Cerebellar cortex (tissue), 1 donor: Measurements from ENCODE around the gene ITIH5.
A peak's percentile ranks its signal among the peaks of the same experiment; 100 is the strongest.
"Not testable (repeated sequence)": the region's sequence is repeated elsewhere in the genome, so short reads cannot be mapped to it uniquely, and the experiment has no call there.

Source experiments
- DNase-seq: peaks from one replicate; pipeline ENCODE4 v3.0.0-alpha.2; 2015; ENCODE audit warnings: low spot score

ITIH5 gene

DNA sequence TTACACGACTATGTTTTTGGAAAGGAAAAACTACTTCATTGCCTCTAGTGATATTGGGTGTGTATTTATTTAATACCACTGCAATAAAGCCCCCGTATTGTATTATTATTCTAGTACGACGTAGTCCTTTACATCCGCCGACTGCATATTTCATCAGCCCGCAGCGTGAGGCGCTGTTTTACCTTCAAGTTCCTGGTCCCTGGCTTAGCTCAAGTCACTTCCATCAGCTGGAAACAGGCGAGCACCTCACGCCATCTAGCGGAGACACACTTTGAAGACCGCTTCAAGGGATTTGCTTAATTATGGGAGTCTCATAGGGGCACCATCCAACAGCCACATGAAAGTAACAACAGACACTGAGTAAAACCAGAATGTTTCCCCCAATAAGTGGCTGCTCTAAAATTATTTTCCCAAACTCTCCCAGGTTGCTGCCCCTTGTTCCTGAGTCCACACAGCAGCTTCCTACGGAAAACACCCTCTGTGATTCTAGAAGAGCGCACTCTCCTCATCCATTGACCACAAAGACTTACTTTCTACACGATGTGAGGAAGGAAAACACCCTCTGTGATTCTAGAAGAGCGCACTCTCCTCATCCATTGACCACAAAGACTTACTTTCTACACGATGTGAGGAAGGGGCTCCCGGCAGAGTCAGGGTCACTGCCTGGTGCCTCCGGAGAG is 20.6 kb upstream of the ITIH5 start:
- DNase-seq, result peak; percentile 93

DNA sequence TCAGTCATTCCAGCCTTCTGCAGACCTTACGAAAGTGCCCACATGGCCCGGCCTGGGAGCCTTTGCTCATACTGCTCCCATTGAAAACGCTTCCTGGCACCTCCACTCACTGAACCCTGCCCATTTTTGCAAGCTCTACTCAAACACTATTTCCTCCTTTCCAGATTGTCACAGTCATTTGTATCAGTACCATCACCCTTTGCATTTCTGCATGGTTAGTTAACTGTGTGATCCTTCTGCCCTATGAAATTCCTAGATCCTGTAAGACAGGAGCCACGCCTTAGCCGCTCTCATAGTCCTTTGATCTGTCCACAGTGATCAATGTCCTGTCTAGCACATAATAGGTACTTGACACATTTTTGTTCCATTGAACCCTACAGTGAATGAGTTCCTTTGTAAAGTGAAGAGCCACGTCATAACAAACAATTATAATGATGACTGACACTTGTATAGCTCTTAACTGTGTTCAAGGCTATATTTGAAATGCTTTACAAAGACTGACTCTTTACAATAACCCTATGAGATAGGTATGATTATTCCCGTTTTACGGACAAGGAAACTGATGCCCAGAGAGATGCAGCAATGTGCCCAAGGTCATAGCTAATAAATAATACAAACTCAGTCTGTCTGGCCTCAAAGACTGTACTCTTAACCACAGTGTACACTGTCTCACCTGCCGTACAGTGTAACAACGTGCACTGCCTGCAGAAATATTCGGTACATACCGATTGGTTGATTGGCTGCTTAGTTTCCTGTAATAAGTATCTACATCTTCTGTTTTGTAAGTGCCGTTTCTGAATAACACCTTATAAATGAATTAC is 19.8 kb upstream of the ITIH5 start:
- DNase-seq, result no peak

DNA sequence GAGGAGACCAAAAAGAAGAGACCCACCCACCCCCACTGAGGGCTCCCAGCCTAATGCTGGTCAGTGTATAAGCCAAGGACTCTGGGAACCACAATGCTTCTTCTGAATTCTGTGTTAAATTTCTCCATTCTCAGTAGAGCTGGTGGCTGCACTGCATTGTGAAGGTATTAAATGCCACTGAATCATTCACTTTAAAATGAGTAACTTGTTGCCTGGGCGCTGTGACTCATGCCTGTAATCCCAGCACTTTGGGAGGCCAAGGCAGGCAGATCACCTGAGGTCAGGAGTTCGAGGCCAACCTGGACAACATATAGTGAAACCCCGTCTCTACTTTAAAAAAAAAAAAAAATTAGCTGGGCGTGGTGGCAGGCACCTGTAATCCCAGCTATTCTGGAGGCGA is 13.3 kb upstream of the ITIH5 start:
- DNase-seq, result not testable (repeated sequence)

DNA sequence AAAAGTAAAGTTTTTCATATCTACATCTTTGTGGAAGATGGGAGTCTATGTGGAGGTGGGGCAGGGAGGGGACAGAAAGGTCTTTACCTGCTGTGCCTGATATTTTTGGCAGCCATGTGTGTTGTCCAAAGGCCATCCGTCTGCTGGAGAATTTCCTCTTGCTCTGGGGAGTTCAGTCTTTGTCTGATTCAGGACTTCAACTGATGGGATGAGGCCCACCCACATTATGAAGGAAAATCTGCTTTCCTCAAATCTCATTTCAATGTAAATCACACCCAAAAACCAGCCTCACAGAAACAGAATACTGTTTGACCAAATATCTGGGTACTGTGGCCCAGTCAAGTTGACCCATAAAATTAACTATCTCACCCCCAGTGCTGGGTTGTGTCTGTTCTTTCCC is 12.5 kb upstream of the ITIH5 start:
- DNase-seq, result no peak

DNA sequence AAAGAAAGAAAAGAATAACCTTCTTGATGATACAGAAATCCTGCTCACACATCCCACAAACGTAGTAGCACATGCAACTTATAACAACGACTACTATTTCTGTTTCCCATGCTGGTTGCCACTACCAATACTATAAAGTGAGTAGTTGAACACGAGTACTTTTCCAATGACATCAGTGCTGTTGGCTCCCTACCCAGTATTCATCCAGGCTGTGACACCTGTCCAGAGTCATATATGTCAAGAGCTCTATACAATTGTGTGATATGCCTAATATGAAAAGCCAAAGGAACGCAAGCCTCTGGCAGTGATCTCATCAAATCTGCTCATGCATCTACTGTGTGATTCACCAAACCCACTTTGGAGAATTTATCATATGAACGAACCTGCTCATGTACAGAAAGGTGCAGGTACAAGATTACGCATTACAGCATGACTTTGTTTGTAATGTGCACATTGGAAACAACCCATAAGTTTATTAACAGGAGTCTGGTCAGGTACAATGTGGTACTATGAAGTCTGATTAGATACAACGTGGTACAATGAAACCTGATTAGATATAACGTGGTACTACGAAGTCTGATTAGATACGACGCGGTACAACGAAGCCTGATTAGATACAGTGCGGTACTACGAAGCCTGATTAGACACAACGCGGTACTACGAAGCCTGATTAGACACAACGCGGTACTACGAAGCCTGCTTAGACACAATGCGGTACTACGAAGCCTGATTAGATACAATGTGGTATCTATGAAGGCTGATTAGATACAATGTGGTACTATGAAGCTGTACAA is 5.8 kb upstream of the ITIH5 start:
- DNase-seq, result no peak

DNA sequence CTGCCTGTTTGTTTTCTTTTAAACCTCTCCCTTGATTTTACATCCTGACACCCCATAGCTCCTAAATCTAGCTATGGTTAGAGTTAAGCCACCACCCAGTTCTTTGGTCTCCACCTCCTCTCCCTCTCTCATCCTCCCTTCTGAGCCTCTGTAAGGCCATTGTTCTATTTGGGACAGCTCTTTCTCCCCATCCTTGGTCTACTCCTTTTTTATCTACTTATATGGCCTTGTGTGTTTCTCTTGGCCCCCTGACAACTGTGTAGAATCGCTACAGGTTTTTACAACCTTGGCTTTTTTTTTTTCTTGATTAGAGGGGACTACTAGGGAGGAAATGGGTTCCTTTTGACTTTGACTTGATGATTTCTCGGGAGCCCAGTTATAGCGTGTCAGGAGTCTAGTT is 3.4 kb upstream of the ITIH5 start:
- DNase-seq, result no peak

DNA sequence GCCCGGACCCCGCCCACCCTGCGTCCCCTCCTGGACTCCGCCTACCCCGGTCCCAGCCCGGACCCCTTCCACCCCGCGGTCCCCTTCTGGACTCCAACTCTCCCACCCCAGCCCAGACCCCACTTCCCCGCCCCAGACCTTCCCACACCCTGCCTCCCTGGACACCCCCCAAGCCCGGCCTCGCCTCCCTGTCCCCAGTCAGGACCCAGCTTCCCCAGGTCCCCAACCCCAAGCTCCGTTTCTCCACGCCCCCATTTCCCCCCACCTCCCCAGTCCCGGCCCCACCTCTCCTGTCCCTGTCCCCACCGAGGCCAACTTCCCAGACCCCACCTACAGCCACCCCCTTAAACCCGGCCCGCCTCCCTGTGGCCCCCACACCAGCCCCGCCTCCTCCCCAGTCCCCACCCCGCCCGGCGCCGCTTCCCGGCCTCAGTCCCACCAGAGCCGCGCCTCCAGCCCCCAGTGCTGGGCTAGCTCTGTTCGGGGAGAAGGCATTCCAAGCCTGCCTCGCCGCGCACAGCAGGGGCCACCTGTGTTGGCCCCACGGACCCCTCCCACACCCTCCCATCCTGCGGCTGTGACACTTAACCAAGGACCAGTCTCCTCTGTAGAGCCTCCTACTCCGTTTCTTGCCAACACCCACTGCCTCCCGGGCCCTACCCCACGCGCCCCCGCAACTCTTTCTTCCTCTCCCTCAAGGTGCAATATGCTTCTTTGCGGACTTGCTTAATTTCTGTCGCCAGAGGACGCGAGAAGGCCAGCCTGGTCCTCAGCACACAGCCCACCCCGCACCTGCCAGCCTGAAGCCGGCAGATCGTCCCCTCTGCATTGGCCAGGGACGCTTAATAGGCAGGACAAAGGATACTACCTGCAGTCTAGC is 736 bp upstream of the ITIH5 start:
- DNase-seq, result no peak

DNA sequence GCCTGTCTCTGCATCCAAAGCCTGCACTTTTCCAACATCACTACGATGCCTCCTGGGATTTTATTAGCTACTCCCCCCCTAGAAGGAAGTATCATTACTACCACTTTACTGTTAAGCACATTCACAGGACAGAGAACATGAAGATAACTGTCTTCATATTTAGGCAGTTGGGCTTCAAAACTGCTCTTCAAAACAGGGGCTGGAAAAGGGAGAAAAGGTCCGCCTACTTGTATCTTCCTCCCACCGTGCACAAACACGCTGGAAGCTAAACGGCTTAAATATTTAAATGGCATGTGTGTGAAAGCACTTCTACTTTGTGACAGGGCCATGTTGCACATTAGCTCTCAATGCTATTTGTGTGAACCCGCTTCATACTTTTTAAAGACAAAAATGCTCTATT is 999 bp downstream of the ITIH5 start:
- DNase-seq, result no peak

DNA sequence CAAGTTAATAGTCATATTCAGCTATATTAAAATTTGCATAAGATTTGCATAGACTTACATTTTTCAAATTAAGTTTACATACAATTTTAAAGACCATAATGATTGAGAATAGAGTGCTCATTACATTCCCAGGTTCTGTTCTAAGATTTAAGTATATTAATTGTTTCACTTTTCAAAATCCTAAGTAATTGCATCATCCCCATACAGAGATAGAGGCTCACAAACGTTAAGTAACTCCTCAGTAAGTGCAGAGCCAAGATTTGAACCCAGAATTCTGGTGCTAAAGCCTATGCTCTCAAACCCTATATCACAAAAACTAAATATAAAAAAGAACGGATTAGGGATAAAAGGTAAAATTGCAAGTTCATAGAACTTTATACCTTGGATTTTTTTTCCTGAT is 2.1 kb downstream of the ITIH5 start:
- no peak for DNase-seq

DNA sequence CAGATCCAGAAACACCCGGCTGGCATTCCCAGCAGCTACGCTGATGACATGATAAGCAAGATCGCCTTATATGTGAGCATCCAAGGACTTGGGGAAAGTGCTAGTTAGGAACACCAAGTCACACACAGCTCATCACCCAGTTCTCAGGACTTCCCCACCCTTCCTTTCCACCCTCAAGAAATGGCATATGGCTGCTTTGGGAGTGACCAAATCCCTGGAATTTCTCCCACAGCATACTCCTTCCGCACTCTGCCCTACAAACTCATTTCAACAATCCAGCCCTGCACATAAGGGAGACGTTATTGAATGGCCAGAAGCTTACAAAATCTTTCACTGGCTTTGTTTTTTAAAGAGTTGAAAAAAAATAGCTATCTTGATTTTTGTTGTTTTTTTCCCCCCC is 4.2 kb downstream of the ITIH5 start:
- no peak for DNase-seq

DNA sequence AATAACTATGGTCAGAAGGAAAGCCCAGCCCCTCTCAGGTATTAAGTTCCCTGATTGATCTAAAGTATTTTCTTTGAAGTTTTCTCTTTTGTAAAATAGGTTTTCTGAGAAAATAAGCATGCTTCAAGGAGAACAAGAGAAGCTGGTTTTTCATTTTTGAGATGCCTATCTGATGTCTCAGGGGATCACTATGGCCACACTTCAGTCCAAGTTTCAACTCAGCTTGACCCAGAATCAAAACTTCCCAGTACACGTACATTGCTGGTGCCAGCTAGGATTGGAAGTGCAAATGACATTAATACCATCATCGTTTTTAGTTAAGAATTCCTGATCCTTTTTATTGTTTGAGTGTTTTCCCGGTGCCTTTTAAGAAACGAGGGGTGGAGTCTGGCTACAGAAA is 7.2 kb downstream of the ITIH5 start:
- DNase-seq, result no peak

DNA sequence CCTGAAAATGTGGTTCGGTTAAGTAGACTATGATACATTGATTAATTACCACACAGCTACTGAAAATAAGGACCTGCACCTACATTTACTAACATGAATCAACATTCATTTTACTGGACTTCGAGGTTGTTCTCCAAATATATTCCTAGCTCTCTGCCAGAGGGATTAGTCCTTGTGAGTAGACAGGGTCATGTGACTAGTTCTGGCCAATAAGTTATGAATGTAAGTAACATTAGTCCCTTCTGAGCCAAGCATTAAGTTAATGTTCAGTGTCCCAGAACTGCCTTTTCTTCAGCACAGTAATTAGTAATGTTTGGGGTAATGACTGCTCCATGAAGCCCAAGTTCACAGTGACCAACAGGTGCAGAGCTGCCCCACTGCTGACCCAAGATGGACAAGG is 9.2 kb downstream of the ITIH5 start:
- no peak for DNase-seq

DNA sequence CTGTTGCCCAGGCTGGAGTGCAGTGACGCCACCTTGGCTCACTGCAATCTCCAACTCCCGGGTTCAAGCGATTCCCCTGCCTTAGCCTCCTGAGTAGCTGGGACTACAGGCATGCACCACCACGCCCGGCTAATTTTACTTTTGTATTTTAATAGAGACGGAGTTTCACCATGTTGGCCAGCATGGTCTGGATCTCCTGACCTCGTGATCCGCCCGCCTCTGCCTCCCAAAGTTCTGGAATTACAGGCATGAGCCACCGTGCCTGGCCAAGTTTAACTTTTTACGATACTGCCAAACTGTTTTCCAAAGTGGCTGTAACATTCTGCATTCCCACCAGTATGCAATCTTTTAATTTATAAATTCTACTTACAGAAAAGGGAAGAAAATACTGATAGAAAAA is 9.7 kb downstream of the ITIH5 start:
- DNase-seq, result not testable (repeated sequence)

DNA sequence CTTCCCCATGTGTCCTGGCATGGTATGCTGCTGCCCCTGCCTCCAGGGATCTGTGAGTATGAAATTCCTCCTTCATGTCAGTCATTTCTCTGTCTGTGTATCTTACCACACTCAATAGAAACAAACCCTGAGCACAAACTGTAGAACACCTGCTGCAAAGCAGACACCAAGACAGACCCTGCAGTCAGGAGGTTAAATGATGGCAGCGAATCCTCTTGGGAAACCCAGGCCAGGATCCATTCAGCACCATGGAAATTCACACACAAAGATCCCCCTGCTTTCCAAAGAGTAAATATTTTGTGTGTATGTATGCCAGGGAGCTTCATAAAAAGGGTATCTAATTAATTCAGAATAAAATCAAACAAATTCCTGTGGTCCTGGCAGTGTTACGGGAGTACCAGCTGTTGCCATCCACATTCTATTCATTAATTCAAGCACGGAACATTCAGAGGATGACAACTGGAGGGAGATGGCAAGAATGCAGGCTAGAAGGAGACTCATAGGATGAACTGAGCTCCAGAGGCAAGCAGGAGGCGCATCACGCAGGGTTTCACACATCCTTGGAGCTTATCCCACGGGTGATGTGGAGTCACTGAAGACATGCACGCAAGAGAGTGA is 14.8 kb downstream of the ITIH5 start:
- no peak for DNase-seq

DNA sequence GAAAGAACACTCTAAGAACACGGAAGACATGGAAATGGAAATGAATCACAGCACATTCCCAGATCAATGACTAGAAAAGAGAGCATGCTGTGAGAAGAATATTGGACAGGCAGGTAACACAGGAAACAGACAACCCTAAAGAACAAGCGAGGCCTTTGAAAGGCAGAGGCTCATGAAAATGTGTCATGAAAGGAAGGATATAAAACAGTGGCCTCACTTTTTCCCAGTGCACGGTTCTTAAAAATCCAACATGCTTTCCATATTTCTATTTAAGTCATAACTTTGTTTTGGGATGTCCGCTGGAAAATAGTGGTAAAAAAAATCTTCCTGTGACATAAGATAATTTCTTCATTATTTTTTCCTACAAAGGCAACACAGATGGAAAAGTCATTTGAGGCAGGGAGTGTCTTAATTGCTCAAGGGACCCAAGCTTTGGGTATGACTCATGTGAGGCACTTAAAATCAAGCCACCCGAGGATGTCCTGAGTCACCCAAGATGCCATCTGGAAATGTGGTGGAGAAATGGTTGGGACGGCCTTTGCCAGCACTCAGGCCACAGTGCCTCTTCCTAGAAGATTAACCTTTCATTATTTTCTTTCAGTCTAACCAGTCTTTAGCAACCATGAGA is 17.0 kb downstream of the ITIH5 start:
- no peak for DNase-seq

DNA sequence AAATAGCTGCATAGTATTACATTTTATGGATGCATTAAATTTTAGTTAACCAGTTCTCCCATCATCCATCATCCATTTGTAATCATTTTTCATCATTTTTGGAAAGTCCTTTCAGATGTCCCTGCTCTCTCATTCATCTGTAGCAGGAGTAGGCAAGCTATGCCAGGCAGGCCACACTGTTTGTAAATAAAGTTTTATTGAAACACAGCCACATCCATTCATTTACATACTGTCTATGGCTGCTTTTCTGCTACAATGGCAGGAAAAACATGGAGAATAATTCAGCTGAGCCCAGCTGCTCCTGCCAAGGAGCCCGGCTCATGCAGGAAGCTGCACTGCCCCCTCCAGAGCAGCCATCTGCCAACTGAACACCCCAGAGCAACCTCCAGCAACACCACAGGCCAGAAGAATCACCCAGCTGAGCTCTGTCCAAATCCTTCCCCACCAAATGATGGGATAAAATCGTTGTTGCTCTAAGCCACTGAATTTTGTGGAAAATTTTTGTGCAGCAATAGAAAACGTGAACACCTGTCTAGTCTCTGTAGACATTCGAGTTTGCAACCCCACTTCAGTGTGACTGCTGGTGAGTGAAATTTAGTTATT is 19.6 kb downstream of the ITIH5 start:
- DNase-seq, result no peak

DNA sequence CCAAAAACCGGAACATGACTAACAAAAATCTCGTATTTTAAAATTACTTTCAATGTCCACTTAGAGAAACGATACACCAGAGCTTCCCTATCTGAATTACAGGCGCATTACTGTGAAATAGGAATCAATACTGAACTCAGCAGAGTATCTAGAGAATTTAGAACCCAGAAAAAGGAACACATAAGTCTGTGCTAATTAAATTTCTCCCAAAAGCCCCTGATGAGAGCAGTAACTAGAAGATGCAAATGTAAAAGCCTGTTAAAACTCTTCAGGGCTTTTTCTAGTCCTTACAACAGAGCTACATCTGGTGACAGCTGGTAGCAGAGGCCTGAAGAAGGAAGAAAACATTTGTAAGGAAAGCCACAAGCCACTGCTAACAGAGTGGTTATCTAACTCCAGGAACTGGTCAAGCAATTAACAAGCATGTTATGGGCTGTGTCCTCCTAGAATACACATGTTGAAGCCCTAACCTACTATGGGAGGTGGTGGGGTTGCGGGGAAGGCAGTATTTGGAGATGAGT is 24.2 kb downstream of the ITIH5 start:
- DNase-seq, result no peak

DNA sequence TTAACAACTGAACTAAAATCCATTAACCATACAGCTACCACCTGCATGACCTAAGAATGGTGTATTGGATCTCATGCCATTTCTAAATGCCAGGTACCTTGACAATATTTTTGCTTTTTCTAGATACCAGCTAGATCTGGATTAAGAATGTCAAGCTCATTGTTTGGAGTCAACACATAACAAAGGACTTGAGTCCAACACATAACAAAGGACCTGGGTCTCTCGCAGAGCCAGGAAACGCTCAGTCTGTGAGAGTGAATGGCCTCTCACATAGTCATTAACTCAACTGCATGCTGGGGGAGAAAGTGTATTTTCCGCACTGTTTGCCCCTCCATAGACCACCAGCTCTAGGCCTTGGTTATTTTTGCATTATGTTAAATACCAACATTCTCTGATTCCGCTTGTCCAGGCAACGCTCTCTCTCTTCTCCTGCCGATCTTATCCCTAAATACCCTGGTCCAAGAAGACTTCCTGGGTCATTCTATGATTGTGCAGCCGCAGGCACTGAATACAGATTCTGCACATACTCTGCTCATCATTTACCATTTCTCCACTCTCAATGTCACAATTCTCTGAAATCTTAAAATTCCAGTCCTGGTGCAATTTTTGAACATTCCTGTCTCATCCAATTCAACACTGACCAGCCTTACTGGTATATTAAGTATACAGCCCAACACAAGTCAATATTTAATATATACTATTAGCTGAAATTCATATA is 31.2 kb downstream of the ITIH5 start:
- DNase-seq, result no peak

DNA sequence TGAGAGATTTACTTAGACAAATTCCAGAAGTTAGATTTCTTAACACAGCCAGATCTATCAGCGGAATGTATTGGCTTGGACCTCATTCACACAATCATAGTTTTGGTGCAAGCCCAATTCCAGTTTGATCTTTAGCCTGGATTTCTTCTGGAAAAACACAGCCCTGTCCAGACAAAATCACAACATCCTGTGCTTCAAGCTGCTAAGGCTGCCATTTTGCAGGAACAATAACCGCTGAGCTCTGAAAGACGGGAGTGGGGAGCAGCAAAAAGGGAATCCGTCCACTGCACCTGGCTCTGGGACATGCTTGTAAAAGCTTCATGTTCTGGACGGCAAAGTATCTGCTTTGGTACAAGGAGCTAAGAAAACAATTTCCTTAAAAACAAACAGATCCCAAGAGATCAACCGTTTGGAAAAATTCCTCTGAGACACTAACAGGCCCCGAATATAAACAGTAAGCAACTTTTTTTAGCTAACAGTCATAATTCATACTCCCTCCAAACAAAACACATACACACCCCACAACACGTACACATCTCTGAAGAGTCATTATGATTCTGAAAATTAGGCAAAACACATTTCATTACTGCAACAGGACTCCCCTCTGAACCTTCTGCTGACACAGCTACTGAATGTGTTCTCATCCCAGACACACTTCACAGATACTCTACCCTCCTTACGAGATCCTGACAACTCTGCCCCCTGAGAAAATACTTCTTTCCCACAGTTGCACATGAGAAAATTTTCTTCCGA is 32.4 kb downstream of the ITIH5 start:
- no peak for DNase-seq
